DND-41 (cell line): ENCODE measurements around the gene DLST.

ENCODE experiments used
- ATAC-seq: fragments of 200-7000 bp; cut with Tn5 transposase; 3 replicates; pipeline ENCODE4 v1.9.1; 2021; ENCODE audit warnings: low read depth; ENCODE audit not compliant: insufficient read depth
- DNase-seq: peaks from one replicate; pipeline ENCODE4 v3.0.0-alpha.2; 2020
- H2AFZ ChIP-seq: 2 replicates; pipeline ENCODE4 v1.6.0; 2012; ENCODE audit warnings: low read depth, low read length
- H3K27ac ChIP-seq: 2 replicates; pipeline ENCODE4 v1.5.1; 2012; ENCODE audit warnings: low read length, inconsistent platforms
- H3K27me3 ChIP-seq: fragments of 200-600 bp; sonication (generic); 2 replicates; pipeline ENCODE4 v1.6.0; 2012; ENCODE audit warnings: low read length, mild to moderate bottlenecking, inconsistent platforms; ENCODE audit not compliant: insufficient read depth, poor library complexity
- H3K36me3 ChIP-seq: 2 replicates; pipeline ENCODE4 v1.5.1; 2012; ENCODE audit warnings: low read length, inconsistent platforms; ENCODE audit not compliant: insufficient read depth
- H3K4me1 ChIP-seq: 2 replicates; pipeline ENCODE4 v1.5.1; 2012; ENCODE audit warnings: mild to moderate bottlenecking, low read length; ENCODE audit not compliant: insufficient read depth
- H3K4me2 ChIP-seq: 2 replicates; pipeline ENCODE4 v1.6.0; 2012; ENCODE audit warnings: mild to moderate bottlenecking, moderate library complexity, low read length, inconsistent platforms; ENCODE audit not compliant: insufficient read depth
- H3K4me3 ChIP-seq, 2 experiments: fragments of 200-600 bp in 1 of 2; shearing (Covaris generic) in 1 of 2; 2 replicates each; pipeline ENCODE4 v1.5.1; 2012 to 2016; ENCODE audit warnings: inconsistent platforms in 2 of 2, low read length in 2 of 2, mild to moderate bottlenecking in 2 of 2, low read depth in 1 of 2, moderate library complexity in 1 of 2
- H3K79me2 ChIP-seq: 2 replicates; pipeline ENCODE4 v1.6.0; 2012; ENCODE audit warnings: low read length, inconsistent platforms; ENCODE audit not compliant: insufficient read depth
- H3K9ac ChIP-seq: 2 replicates; pipeline ENCODE4 v1.6.0; 2012; ENCODE audit warnings: low read depth, mild to moderate bottlenecking, inconsistent platforms, low read length, moderate library complexity
- H3K9me3 ChIP-seq: 2 replicates; pipeline ENCODE4 v1.5.1; 2012; ENCODE audit warnings: low read length, moderate library complexity, mild to moderate bottlenecking, inconsistent platforms; ENCODE audit not compliant: insufficient read depth, severe bottlenecking
- H4K20me1 ChIP-seq: 2 replicates; pipeline ENCODE4 v1.6.0; 2012; ENCODE audit warnings: low read length; ENCODE audit not compliant: insufficient read depth
- EZH2 ChIP-seq: IDR thresholded peaks from 3 replicates; pipeline ENCODE4 v1.6.1; 2012; ENCODE audit warnings: borderline replicate concordance, low read depth, mild to moderate bottlenecking, moderate library complexity, low read length, inconsistent platforms; ENCODE audit not compliant: severe bottlenecking
- TF ChIP-seq, protein P1 (sequence below): IDR thresholded peaks from 2 replicates; pipeline ENCODE4 v1.5.1; 2012; ENCODE audit warnings: borderline replicate concordance, low read length, moderate library complexity, mild to moderate bottlenecking; ENCODE audit not compliant: poor library complexity, severe bottlenecking; ENCODE audit errors: extremely low read depth

DLST gene

GRCh38 chr14:74840603-74841030 lies 41.1 kb upstream of the DLST start:
- no peak for ATAC-seq

DNA sequence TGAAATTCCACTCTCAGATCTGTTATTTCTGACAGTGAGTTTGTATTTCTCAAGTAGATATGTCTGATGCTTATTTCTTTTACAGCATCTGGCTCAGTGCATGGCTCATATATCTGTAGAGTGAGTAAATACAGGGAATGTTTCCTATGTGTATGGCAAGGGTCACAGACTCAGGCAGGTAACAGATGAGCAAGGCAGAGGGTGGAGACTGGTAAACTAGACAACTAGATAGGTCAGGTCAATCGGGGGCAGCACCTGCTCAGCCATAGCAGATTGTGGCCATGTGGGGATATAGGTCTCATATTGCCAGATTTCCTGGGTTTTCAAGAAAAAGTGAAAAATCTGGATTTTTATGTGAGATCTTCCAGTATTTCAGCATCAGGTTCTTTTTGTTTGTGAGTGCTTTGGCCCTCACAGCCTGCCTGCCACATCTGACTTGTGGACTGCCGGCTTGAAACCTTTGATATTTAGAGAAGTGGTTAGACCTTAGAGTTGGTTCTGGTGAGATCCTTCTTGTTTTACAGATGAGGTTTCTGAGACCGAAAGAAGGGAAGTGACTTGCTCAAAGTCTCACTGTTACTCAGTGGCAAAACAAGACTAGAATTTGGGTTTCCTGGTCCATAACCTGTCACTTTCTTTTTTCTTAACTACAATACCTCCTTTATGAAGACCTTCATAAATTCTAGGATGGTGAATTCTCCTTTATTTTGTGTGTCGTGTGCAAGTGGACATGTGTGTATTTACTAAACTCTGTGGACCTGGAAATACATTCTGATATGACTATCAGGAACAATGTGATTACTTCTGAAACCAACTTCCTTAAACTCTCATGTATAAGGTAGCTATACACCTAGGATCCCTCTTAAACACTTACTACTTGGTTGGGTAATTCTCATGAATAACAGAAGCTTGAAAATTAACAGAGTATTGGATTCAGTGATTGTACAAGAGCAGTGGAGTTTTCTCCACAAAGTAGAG lies 40.2 kb upstream of the DLST start:
- Histone ChIP-seq H3K4me3 (no peak overlapping the region), H3K27ac (no peak overlapping the region), H3K27me3 (no peaks in the 10 kb centered on the region), H3K4me2 (no peak overlapping the region), H3K9me3 (no peaks in the 10 kb centered on the region), H3K79me2 (no peaks in the 10 kb centered on the region), H4K20me1 (no peaks in the 10 kb centered on the region), H3K9ac (no peak overlapping the region), H3K4me1 (peaks cover 24% of the 10 kb centered on the region), H3K36me3 (peaks cover 15% of the 10 kb centered on the region; the same call in 1 of the 2 replicates), H2AFZ (no peak overlapping the region)
- no peak for TF ChIP-seq EZH2
- TF ChIP-seq, protein P1, sequence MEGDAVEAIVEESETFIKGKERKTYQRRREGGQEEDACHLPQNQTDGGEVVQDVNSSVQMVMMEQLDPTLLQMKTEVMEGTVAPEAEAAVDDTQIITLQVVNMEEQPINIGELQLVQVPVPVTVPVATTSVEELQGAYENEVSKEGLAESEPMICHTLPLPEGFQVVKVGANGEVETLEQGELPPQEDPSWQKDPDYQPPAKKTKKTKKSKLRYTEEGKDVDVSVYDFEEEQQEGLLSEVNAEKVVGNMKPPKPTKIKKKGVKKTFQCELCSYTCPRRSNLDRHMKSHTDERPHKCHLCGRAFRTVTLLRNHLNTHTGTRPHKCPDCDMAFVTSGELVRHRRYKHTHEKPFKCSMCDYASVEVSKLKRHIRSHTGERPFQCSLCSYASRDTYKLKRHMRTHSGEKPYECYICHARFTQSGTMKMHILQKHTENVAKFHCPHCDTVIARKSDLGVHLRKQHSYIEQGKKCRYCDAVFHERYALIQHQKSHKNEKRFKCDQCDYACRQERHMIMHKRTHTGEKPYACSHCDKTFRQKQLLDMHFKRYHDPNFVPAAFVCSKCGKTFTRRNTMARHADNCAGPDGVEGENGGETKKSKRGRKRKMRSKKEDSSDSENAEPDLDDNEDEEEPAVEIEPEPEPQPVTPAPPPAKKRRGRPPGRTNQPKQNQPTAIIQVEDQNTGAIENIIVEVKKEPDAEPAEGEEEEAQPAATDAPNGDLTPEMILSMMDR: no peak
- ATAC-seq (no peak), DNase-seq (no peak)

More at GRCh38 chr14:74840603-74841030, 41.1 kb upstream of the DLST start:
- TF ChIP-seq EZH2: no peak
- TF ChIP-seq, protein P1: no peak
- Histone ChIP-seq H3K36me3 (peaks cover 24% of the 10 kb centered on the region), H3K9ac (no peak overlapping the region), H2AFZ (no peak overlapping the region), H3K79me2 (no peaks in the 10 kb centered on the region), H3K4me1 (peaks cover 33% of the 10 kb centered on the region), H3K9me3 (no peaks in the 10 kb centered on the region), H4K20me1 (no peaks in the 10 kb centered on the region), H3K27ac (no peak overlapping the region), H3K4me3 (no peak overlapping the region), H3K27me3 (no peaks in the 10 kb centered on the region), H3K4me2 (no peak overlapping the region)
- no peak for DNase-seq

DNA sequence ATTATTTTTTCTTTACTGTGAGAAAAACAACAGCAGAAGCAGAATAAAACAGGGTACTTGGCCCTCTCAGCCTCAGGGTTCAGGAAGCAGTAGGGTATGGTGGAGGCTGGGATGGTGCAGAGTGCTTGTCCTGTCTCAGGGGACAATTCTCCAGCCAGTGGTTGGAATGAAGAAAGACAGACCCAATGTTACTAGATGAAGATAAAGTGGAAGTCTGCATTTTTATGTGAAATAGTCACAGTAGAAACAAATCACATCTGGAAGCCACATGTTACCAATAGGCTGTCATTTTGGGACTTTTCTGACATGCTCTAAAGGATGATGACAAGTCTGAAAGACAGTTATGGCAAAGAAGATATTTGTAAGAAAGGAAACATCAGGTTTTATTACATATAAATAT lies 38.1 kb upstream of the DLST start:
- H3K79me2 ChIP-seq: no peaks in the 10 kb centered on the region
- H3K27ac ChIP-seq: no peak overlapping the region
- H3K4me3 ChIP-seq: no peak overlapping the region
- H3K4me2 ChIP-seq: no peak overlapping the region
- no peak for TF ChIP-seq EZH2
- TF ChIP-seq, protein P1: no peak
- H4K20me1 ChIP-seq: no peaks in the 10 kb centered on the region
- DNase-seq (no peak), ATAC-seq (no peak)
- H2AFZ ChIP-seq: no peak overlapping the region
- no peak overlapping the region for H3K9ac ChIP-seq
- H3K27me3 ChIP-seq: no peaks in the 10 kb centered on the region
- H3K36me3 ChIP-seq: peaks cover 14% of the 10 kb centered on the region; the same call in 1 of the 2 replicates
- H3K4me1 ChIP-seq: peaks cover 2% of the 10 kb centered on the region; the same call in 1 of the 2 replicates
- H3K9me3 ChIP-seq: no peaks in the 10 kb centered on the region
